Right lobe of liver (tissue), 6 donors: ENCODE measurements around the gene RBM38. TPM values are rescaled to one million over a fixed set of nuclear protein-coding genes. Genes with fewer than 3 reads are reported as not detected.

Experiments
- ATAC-seq, 4 donors: fragments of 200-7000 bp; cut with Tn5 transposase; one replicate each; pipeline ENCODE4 v1.9.1; 2020; ENCODE audit warnings: mild to moderate bottlenecking in 4 of 4, moderate library complexity in 4 of 4
- DNase-seq, 3 donors: peaks; one replicate each; pipeline ENCODE4 v3.0.0-alpha.2; 2020
- H3K27ac ChIP-seq, 3 donors: fragments of 200-600 bp; one replicate each; pipeline ENCODE4 v1.8.0; 2022
- H3K27me3 ChIP-seq, 2 donors: fragments of 200-600 bp; one replicate each; pipeline ENCODE4 v1.8.0; 2022
- H3K36me3 ChIP-seq, 4 donors: fragments of 200-600 bp; sonication (generic) in 1 of 4; one replicate each; pipeline versions ENCODE4 v1.5.1 to v1.8.0; 2017 to 2022; ENCODE audit warnings: control low read depth in 1 of 4
- H3K4me1 ChIP-seq, 4 donors: fragments of 200-600 bp; sonication (generic) in 1 of 4; one replicate each; pipeline versions ENCODE4 v1.5.1 to v1.8.0; 2017 to 2022; ENCODE audit warnings: control low read depth in 1 of 4
- H3K4me3 ChIP-seq, 3 donors: fragments of 200-600 bp; one replicate each; pipeline ENCODE4 v1.8.0; 2022
- H3K9me3 ChIP-seq, 4 donors: fragments of 200-600 bp; sonication (generic) in 1 of 4; one replicate each; pipeline versions ENCODE4 v1.5.1 to v1.8.0; 2017 to 2022; ENCODE audit warnings: control low read depth in 1 of 4
- CTCF ChIP-seq, 4 donors: fragments of 200-600 bp in 3 of 4; fragments of 450-650 bp in 1 of 4; IDR thresholded peaks; one replicate each; pipeline versions ENCODE4 v1.5.1 to v1.8.0; 2016 to 2022; ENCODE audit warnings: antibody characterized with exemption in 4 of 4, mild to moderate bottlenecking in 2 of 4
- POLR2A ChIP-seq: fragments of 450-650 bp; IDR thresholded peaks from one replicate; pipeline ENCODE4 v1.6.1; 2017; ENCODE audit warnings: antibody characterized with exemption, mild to moderate bottlenecking
- WGBS: methylation state at CpG from one replicate; pipeline ENCODE4 v1.1.6; 2018; ENCODE audit warnings: low coverage, low lambda C conversion rate; ENCODE audit not compliant: insufficient coverage; ENCODE audit errors: missing lambda C conversion rate; 5-methylcytosine and 5-hydroxymethylcytosine counted together
- intact Hi-C, 2 donors: fragments of 100-400 bp; cut with DNase I; formaldehyde crosslinking; loops; one replicate each; pipeline versions ENCODE4 v1.11.2 to v1.14.1; 2022
- total RNA-seq, 6 experiments: library from RNA; depleted of rRNA in 2 of 6; stranded (reverse); fragments of >200 nt in 2 of 6; fragmentation: NEBNext Ultra II Directional in 3 of 6; extraction: Animal tissue kit (Norgen Biotek cat#: 25700) in 3 of 6; gene quantifications; one replicate each; pipeline versions ENCODE4 v1.1.0 to v1.2.4, GENCODE V29; 2016 to 2023
- donor health status: DM: no; HTN: yes; CAD: no.
- donor health status: DM: no; HTN: no; CAD: no.
- donor health status: DM: no; HTN: no; CAD: no.
- donor health status: DM: no; HTN: yes; CAD: no.
- donor health status: DM: no; HTN: yes; CAD: no.

The RBM38 gene
- total RNA-seq, 6 experiments from 2014 or later: 3.9 to 16.9 (median 9.6) TPM

- ATAC-seq (no peak), DNase-seq (peak in 1 of 3 donors; percentile 51)
- Histone ChIP-seq H3K36me3 (peaks cover 0 to 14% (median 6%) of the 10 kb centered on the region in 4 donors), H3K27me3 (no peaks in the 10 kb centered on the region), H3K27ac (no peak overlapping the region), H3K4me3 (no peak overlapping the region), H3K9me3 (no peaks in the 10 kb centered on the region), H3K4me1 (no peaks in the 10 kb centered on the region)
- TF ChIP-seq CTCF (IDR thresholded peaks at IDR 0.05) (no peak), POLR2A (no peak)
- 84% methylated on average over 7 of the region's 18 CpGs for WGBS
- intact Hi-C loops: loop anchor here in 1 of 2 donors (10.0 kb wide), 1 partner anchor 189 kb away; no protein-coding TSS in a partner anchor
Observed at GRCh38 chr20:57405236-57406016, 14.2 kb downstream of the RBM38 start.

- H3K4me3 ChIP-seq: no peak overlapping the region
- H3K27me3 ChIP-seq: no peaks in the 10 kb centered on the region
- 98% methylated on average over 17 of the region's 29 CpGs for WGBS
- H3K4me1 ChIP-seq: no peaks in the 10 kb centered on the region
- ATAC-seq (no peak), DNase-seq (no peak)
- intact Hi-C loops: loop anchor here in 1 of 2 donors (10.0 kb wide), 1 partner anchor 187 kb away; no protein-coding TSS in a partner anchor
- H3K27ac ChIP-seq: no peak overlapping the region
- TF ChIP-seq CTCF (IDR thresholded peaks at IDR 0.05) (no peak), POLR2A (no peak)
- no peaks in the 10 kb centered on the region for H3K9me3 ChIP-seq
- H3K36me3 ChIP-seq: peaks cover 0 to 14% (median 6%) of the 10 kb centered on the region in 4 donors
Observed at GRCh38 chr20:57407541-57407956, 16.4 kb downstream of the RBM38 start.

- Histone ChIP-seq H3K4me1 (no peaks in the 10 kb centered on the region), H3K27me3 (no peaks in the 10 kb centered on the region), H3K36me3 (peaks cover 0 to 14% (median 6%) of the 10 kb centered on the region in 4 donors), H3K4me3 (no peak overlapping the region), H3K9me3 (no peaks in the 10 kb centered on the region), H3K27ac (no peak overlapping the region)
- WGBS: 84% methylated on average over 10 of the region's 13 CpGs
- ATAC-seq (no peak), DNase-seq (no peak)
- intact Hi-C loops: loop anchor here in 1 of 2 donors (10.0 kb wide), 1 partner anchor 187 kb away; no protein-coding TSS in a partner anchor
- no peak for TF ChIP-seq POLR2A
- no peak for TF ChIP-seq CTCF (IDR thresholded peaks at IDR 0.05)
Observed at GRCh38 chr20:57408131-57408530, 16.9 kb downstream of the RBM38 start.

- ATAC-seq (no peak), DNase-seq (no peak)
- Histone ChIP-seq H3K27me3 (no peaks in the 10 kb centered on the region), H3K9me3 (no peaks in the 10 kb centered on the region), H3K27ac (no peak overlapping the region), H3K4me3 (no peak overlapping the region), H3K4me1 (no peaks in the 10 kb centered on the region), H3K36me3 (peaks cover 0 to 14% (median 6%) of the 10 kb centered on the region in 4 donors)
- TF ChIP-seq CTCF (IDR thresholded peaks at IDR 0.05) (no peak), POLR2A (no peak)
- intact Hi-C loops: loop anchor here in 1 of 2 donors (10.0 kb wide), 1 partner anchor 186 kb away; no protein-coding TSS in a partner anchor
- 94% methylated on average over 19 of the region's 29 CpGs for WGBS
Observed at GRCh38 chr20:57408536-57409233, 17.5 kb downstream of the RBM38 start.
